SKM-1 treated with dmso at 0.1 percent for 144 hours (cell line): ENCODE measurements around the gene NRG3.
A peak's percentile ranks its signal among the peaks of the same experiment; 100 is the strongest.

Experiments
- DNase-seq: peaks from one replicate; lab custom pipeline; 2025; ENCODE audit not compliant: unreplicated experiment; lab: John Stamatoyannopoulos, UW

The NRG3 gene

GRCh38 chr10:81874875-81875466 is at the start of gene NRG3:
TSS of gene NRG3 (plus strand) at chr10:81875194.
- DNase-seq: no peak

GRCh38 chr10:81828251-81828650 is 46.7 kb upstream of the NRG3 start:
- DNase-seq: no peak

- no peak for DNase-seq
Measured at GRCh38 chr10:81831060-81831459, 43.9 kb upstream of the NRG3 start.

GRCh38 chr10:81838950-81839349 is 36.0 kb upstream of the NRG3 start:
- DNase-seq: no peak

GRCh38 chr10:81843042-81843441 is 32.0 kb upstream of the NRG3 start:
- no peak for DNase-seq

- no peak for DNase-seq
Measured at GRCh38 chr10:81847675-81848074, 27.3 kb upstream of the NRG3 start.

GRCh38 chr10:81848514-81848913 is 26.5 kb upstream of the NRG3 start:
- DNase-seq: no peak

GRCh38 chr10:81848931-81849330 is 26.1 kb upstream of the NRG3 start:
- no peak for DNase-seq

GRCh38 chr10:81862596-81862995 is 12.4 kb upstream of the NRG3 start:
- no peak for DNase-seq

GRCh38 chr10:81863771-81864170 is 11.2 kb upstream of the NRG3 start:
- no peak for DNase-seq

- DNase-seq: no peak
Measured at GRCh38 chr10:81865581-81865980, 9.4 kb upstream of the NRG3 start.

GRCh38 chr10:81866753-81867152 is 8.2 kb upstream of the NRG3 start:
- no peak for DNase-seq

- no peak for DNase-seq
Measured at GRCh38 chr10:81870472-81870871, 4.5 kb upstream of the NRG3 start.

- no peak for DNase-seq
Measured at GRCh38 chr10:81871558-81871957, 3.4 kb upstream of the NRG3 start.

GRCh38 chr10:81872206-81872862 is 2.7 kb upstream of the NRG3 start:
- DNase-seq: no peak

GRCh38 chr10:81873231-81873931 is 1.6 kb upstream of the NRG3 start:
- no peak for DNase-seq

- DNase-seq: no peak
Measured at GRCh38 chr10:81873932-81874816, 820 bp upstream of the NRG3 start.

- DNase-seq: peak; percentile 25
Measured at GRCh38 chr10:81875467-81876252, 666 bp downstream of the NRG3 start.

- DNase-seq: no peak
Measured at GRCh38 chr10:81876253-81877077, 1.5 kb downstream of the NRG3 start.

GRCh38 chr10:81877596-81877995 is 2.6 kb downstream of the NRG3 start:
- DNase-seq: no peak
